OCI-LY1 (cell line): Measurements from ENCODE around the gene HERC5.

ENCODE experiments used
- H2AFZ ChIP-seq: fragments of 200-600 bp; sonication (generic), shearing (Covaris generic); 2 replicates; pipeline ENCODE4 v1.6.0; 2014; ENCODE audit warnings: antibody characterized with exemption, mild to moderate bottlenecking, low read length
- H3F3A ChIP-seq: fragments of 200-600 bp; sonication (generic), shearing (Covaris generic); 2 replicates; pipeline ENCODE4 v1.6.0; 2014; ENCODE audit warnings: mild to moderate bottlenecking, antibody characterized with exemption, low read length, moderate library complexity; ENCODE audit not compliant: insufficient read depth
- H3K27ac ChIP-seq: fragments of 200-600 bp; sonication (generic); 2 replicates; pipeline ENCODE4 v1.5.1; 2014; ENCODE audit warnings: low read length, mixed run types, mild to moderate bottlenecking, low read depth; ENCODE audit not compliant: poor library complexity, severe bottlenecking
- H3K27me3 ChIP-seq: fragments of 200-600 bp; sonication (generic); 2 replicates; pipeline ENCODE4 v1.6.0; 2014; ENCODE audit warnings: antibody characterized with exemption, mild to moderate bottlenecking, low read length, moderate library complexity; ENCODE audit not compliant: insufficient read depth
- H3K36me3 ChIP-seq: fragments of 200-600 bp; sonication (generic); 2 replicates; pipeline ENCODE4 v1.6.1; 2014; ENCODE audit warnings: mild to moderate bottlenecking, antibody characterized with exemption, low read length, moderate library complexity, mixed read lengths; ENCODE audit not compliant: insufficient read depth
- H3K4me1 ChIP-seq: fragments of 200-600 bp; sonication (generic); 2 replicates; pipeline ENCODE4 v1.5.1; 2014; ENCODE audit warnings: mild to moderate bottlenecking, low read length, moderate library complexity; ENCODE audit not compliant: insufficient read depth, severe bottlenecking
- H3K4me2 ChIP-seq: fragments of 200-600 bp; sonication (generic), shearing (Covaris generic); 2 replicates; pipeline ENCODE4 v1.6.1; 2014; ENCODE audit warnings: low read length
- H3K4me3 ChIP-seq: fragments of 200-600 bp; sonication (generic); 2 replicates; pipeline ENCODE4 v1.5.1; 2014; ENCODE audit warnings: low read length, low read depth, mild to moderate bottlenecking, mixed read lengths; ENCODE audit not compliant: poor library complexity, severe bottlenecking
- H3K79me2 ChIP-seq: fragments of 200-600 bp; shearing (Covaris generic); 2 replicates; pipeline ENCODE4 v1.6.1; 2016; ENCODE audit warnings: mixed run types, low read length, mixed read lengths; ENCODE audit not compliant: insufficient read depth
- H3K9ac ChIP-seq: fragments of 200-600 bp; sonication (generic), shearing (Covaris generic); 2 replicates; pipeline ENCODE4 v1.6.1; 2014; ENCODE audit warnings: mild to moderate bottlenecking, low read length, mixed read lengths
- H3K9me2 ChIP-seq: fragments of 200-600 bp; sonication (generic), shearing (Covaris generic); 2 replicates; pipeline ENCODE4 v1.6.1; 2014; ENCODE audit warnings: low read depth, mild to moderate bottlenecking, low read length, mixed read lengths
- H3K9me3 ChIP-seq: fragments of 200-600 bp; shearing (Covaris generic); 2 replicates; pipeline ENCODE4 v1.6.1; 2014; ENCODE audit warnings: low read length, mixed read lengths
- H4K20me1 ChIP-seq: fragments of 200-600 bp; sonication (generic), shearing (Covaris generic); 2 replicates; pipeline ENCODE4 v1.6.0; 2016; ENCODE audit warnings: mild to moderate bottlenecking, low read length; ENCODE audit not compliant: insufficient read depth
- CTCF ChIP-seq: fragments of 200-600 bp; sonication (generic), shearing (Covaris generic); IDR thresholded peaks from 2 replicates; pipeline ENCODE4 v1.5.1; 2017; ENCODE audit warnings: mild to moderate bottlenecking, antibody characterized with exemption, low read length, moderate library complexity, mixed read lengths
- EZH2 ChIP-seq: fragments of 200-600 bp; sonication (generic), shearing (Covaris generic); IDR thresholded peaks from 2 replicates; pipeline ENCODE4 v1.8.0; 2017; ENCODE audit warnings: borderline replicate concordance, mixed run types, mild to moderate bottlenecking, antibody characterized with exemption, low read length, moderate library complexity, mixed read lengths

The HERC5 gene

GRCh38 chr4:88452912-88453311 lies 4.0 kb upstream of the HERC5 start:
- no peak overlapping the region for H3K27ac ChIP-seq
- H3K36me3 ChIP-seq: no peaks in the 10 kb centered on the region
- H3F3A ChIP-seq: no peaks in the 10 kb centered on the region
- no peaks in the 10 kb centered on the region for H3K4me1 ChIP-seq
- H3K4me3 ChIP-seq: no peak overlapping the region
- TF ChIP-seq CTCF: no peak
- TF ChIP-seq EZH2: no peak
- H3K9me3 ChIP-seq: no peaks in the 10 kb centered on the region
- H3K9ac ChIP-seq: no peak overlapping the region
- H2AFZ ChIP-seq: no peak overlapping the region
- no peaks in the 10 kb centered on the region for H4K20me1 ChIP-seq
- no peak overlapping the region for H3K4me2 ChIP-seq
- H3K9me2 ChIP-seq: no peaks in the 10 kb centered on the region
- no peaks in the 10 kb centered on the region for H3K79me2 ChIP-seq
- no peaks in the 10 kb centered on the region for H3K27me3 ChIP-seq

GRCh38 chr4:88457307-88458103 lies 586 bp downstream of the HERC5 start:
- no peaks in the 10 kb centered on the region for H3K27me3 ChIP-seq
- no peak overlapping the region for H3K27ac ChIP-seq
- H3K4me2 ChIP-seq: no peak overlapping the region
- no peak overlapping the region for H3K9ac ChIP-seq
- no peaks in the 10 kb centered on the region for H3K36me3 ChIP-seq
- H3F3A ChIP-seq: no peaks in the 10 kb centered on the region
- no peaks in the 10 kb centered on the region for H3K9me2 ChIP-seq
- H3K4me1 ChIP-seq: no peaks in the 10 kb centered on the region
- no peaks in the 10 kb centered on the region for H3K79me2 ChIP-seq
- no peak overlapping the region for H2AFZ ChIP-seq
- TF ChIP-seq CTCF: no peak
- TF ChIP-seq EZH2: no peak
- no peaks in the 10 kb centered on the region for H3K9me3 ChIP-seq
- H4K20me1 ChIP-seq: no peaks in the 10 kb centered on the region
- H3K4me3 ChIP-seq: no peak overlapping the region

GRCh38 chr4:88458104-88458740 lies 1.3 kb downstream of the HERC5 start:
- no peaks in the 10 kb centered on the region for H3F3A ChIP-seq
- no peaks in the 10 kb centered on the region for H3K4me1 ChIP-seq
- no peaks in the 10 kb centered on the region for H3K36me3 ChIP-seq
- no peak overlapping the region for H2AFZ ChIP-seq
- no peak overlapping the region for H3K4me3 ChIP-seq
- H4K20me1 ChIP-seq: no peaks in the 10 kb centered on the region
- H3K9me2 ChIP-seq: no peaks in the 10 kb centered on the region
- no peak overlapping the region for H3K4me2 ChIP-seq
- no peak overlapping the region for H3K27ac ChIP-seq
- no peaks in the 10 kb centered on the region for H3K27me3 ChIP-seq
- H3K79me2 ChIP-seq: no peaks in the 10 kb centered on the region
- no peaks in the 10 kb centered on the region for H3K9me3 ChIP-seq
- TF ChIP-seq EZH2 (no peak), CTCF (no peak)
- H3K9ac ChIP-seq: no peak overlapping the region
